ENCODE results near the gene NXT1. TPM values are rescaled to one million over a fixed set of nuclear protein-coding genes. Genes with fewer than 3 reads are reported as not detected.
A peak's percentile ranks its signal among the peaks of the same experiment; 100 is the strongest.
"Not testable (repeated sequence)": the region's sequence is repeated elsewhere in the genome, so short reads cannot be mapped to it uniquely, and the experiment has no call there.

NXT1 gene
- total RNA-seq, 2 donors from 2014 or later = 16.1 to 19.1 TPM

GRCh38 chr20:23304616-23305015 is 46.0 kb upstream of the NXT1 start:
- no peak for DNase-seq (ENCODE audit: low spot score)
- Histone ChIP-seq H3K27ac (no peak overlapping the region), H3K27me3 (no peaks in the 10 kb centered on the region), H3K36me3 (no peaks in the 10 kb centered on the region), H3K4me1 (no peaks in the 10 kb centered on the region), H3K9me3 (no peaks in the 10 kb centered on the region), H3K4me3 (no peak overlapping the region)
- TF ChIP-seq, protein P1, sequence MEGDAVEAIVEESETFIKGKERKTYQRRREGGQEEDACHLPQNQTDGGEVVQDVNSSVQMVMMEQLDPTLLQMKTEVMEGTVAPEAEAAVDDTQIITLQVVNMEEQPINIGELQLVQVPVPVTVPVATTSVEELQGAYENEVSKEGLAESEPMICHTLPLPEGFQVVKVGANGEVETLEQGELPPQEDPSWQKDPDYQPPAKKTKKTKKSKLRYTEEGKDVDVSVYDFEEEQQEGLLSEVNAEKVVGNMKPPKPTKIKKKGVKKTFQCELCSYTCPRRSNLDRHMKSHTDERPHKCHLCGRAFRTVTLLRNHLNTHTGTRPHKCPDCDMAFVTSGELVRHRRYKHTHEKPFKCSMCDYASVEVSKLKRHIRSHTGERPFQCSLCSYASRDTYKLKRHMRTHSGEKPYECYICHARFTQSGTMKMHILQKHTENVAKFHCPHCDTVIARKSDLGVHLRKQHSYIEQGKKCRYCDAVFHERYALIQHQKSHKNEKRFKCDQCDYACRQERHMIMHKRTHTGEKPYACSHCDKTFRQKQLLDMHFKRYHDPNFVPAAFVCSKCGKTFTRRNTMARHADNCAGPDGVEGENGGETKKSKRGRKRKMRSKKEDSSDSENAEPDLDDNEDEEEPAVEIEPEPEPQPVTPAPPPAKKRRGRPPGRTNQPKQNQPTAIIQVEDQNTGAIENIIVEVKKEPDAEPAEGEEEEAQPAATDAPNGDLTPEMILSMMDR (IDR thresholded peaks at IDR 0.05) = no peak

DNA sequence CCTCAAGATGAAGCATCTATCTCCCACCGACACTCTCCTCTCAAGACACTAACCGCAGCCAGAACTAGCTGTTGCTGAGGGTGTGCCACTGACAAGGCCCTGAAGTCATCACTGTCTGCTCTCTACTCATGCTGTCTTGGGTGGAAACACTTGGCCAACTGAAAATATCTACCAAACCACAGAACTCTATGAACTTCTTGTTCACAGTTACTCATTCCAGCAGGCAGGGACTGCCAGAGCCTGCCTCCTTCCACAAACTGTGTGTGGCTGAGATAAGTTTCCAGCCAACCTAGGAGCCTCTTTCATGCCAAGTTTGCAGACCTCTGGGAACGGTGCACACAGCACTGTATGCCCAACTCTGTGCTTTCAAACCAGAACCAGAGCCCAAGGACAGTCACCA is 45.5 kb upstream of the NXT1 start:
- Histone ChIP-seq H3K27ac (no peak overlapping the region), H3K9me3 (no peaks in the 10 kb centered on the region), H3K4me1 (no peaks in the 10 kb centered on the region), H3K4me3 (no peak overlapping the region), H3K27me3 (no peaks in the 10 kb centered on the region), H3K36me3 (no peaks in the 10 kb centered on the region)
- TF ChIP-seq, protein P1 (IDR thresholded peaks at IDR 0.05) = no peak
- DNase-seq (ENCODE audit: low spot score) = peak; percentile 76

DNA sequence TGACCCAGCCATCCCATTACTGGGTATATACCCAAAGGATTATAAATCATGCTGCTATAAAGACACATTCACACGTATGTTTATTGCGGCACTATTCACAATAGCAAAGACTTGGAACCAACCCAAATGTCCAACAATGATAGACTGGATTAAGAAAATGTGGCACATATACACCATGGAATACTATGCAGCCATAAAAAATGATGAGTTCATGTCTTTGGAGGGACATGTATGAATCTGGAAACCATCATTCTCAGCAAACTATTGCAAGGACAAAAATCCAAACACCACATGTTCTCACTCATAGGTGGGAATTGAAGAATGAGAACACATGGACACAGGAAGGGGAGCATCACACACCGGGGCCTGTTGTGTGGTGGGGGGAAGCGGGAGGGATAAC is 43.2 kb upstream of the NXT1 start:
- not testable (repeated sequence) for DNase-seq (ENCODE audit: low spot score)

DNA sequence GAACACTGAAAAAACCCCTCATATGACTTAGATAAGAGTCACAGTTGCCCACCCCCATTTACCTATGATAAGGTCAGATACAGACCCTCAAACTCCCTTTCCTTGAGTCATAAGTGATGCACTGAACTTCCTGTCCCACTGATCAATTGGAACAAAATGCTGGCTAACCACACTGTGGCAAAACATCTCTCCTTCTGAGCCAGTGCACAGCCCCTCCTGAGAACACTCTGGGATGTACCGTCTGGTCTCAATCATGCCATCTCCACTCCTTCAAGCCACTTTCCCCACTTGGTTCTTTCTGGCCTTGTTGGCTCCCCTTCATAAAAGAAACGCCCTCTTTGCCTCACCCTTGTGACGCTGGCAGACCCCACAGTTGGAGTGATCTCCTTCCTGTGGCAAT is 42.6 kb upstream of the NXT1 start:
- no peak overlapping the region for H3K4me3 ChIP-seq
- peaks cover 0 to 4% of the 10 kb centered on the region in 2 donors for H3K4me1 ChIP-seq
- H3K27me3 ChIP-seq = no peaks in the 10 kb centered on the region
- no peaks in the 10 kb centered on the region for H3K36me3 ChIP-seq
- no peaks in the 10 kb centered on the region for H3K9me3 ChIP-seq
- no peak overlapping the region for H3K27ac ChIP-seq
- TF ChIP-seq, protein P1 (IDR thresholded peaks at IDR 0.05) = no peak
- no peak for DNase-seq (ENCODE audit: low spot score)

More for the DNA sequence above, 43.2 kb upstream of the NXT1 start:
- not testable (repeated sequence) for H3K27ac ChIP-seq, H3K27me3 ChIP-seq, H3K4me3 ChIP-seq, H3K36me3 ChIP-seq, H3K9me3 ChIP-seq, H3K4me1 ChIP-seq

GRCh38 chr20:23308908-23309307 is 41.7 kb upstream of the NXT1 start:
- Histone ChIP-seq H3K4me1 (peaks cover 0 to 6% of the 10 kb centered on the region in 2 donors), H3K36me3 (no peaks in the 10 kb centered on the region), H3K27ac (no peak overlapping the region), H3K9me3 (no peaks in the 10 kb centered on the region), H3K27me3 (no peaks in the 10 kb centered on the region), H3K4me3 (no peak overlapping the region)
- TF ChIP-seq, protein P1 (IDR thresholded peaks at IDR 0.05) = no peak
- DNase-seq (ENCODE audit: low spot score) = no peak

DNA sequence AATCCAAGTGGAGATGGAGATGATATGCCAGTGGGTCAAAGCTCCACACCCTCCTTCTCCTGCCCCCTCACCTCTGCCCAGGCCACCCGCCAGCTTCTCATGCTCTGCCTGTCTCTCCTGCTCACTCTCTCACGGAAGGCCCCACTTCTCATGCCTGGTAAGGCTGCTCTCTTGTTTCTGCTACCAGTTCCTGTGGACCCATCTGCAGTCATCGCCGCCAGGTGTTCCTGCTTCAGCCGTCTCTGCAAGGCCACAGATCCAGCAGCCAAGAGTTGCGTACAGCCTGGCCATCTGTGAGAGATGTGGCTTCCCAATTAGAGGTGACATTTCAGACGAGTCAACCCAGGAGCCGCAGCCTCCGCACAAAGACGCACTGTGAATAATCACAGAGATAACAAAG is 40.8 kb upstream of the NXT1 start:
- Histone ChIP-seq H3K36me3 (no peaks in the 10 kb centered on the region), H3K4me3 (no peak overlapping the region)
- DNase-seq (ENCODE audit: low spot score) = no peak

More for the DNA sequence above, 40.8 kb upstream of the NXT1 start:
- Histone ChIP-seq H3K4me1 (peaks cover 0 to 11% of the 10 kb centered on the region in 2 donors), H3K27me3 (no peaks in the 10 kb centered on the region), H3K9me3 (no peaks in the 10 kb centered on the region), H3K27ac (no peak overlapping the region)
- TF ChIP-seq, protein P1 (IDR thresholded peaks at IDR 0.05) = no peak
